GM21529 (cell line): ENCODE results near the gene CXCL11.
A peak's percentile ranks its signal among the peaks of the same experiment; 100 is the strongest.
"Not testable (repeated sequence)": the region's sequence is repeated elsewhere in the genome, so short reads cannot be mapped to it uniquely, and the experiment has no call there.

ENCODE experiments used
- ATAC-seq: cut with Tn5 transposase; IDR thresholded peaks from one replicate; pipeline ENCODE4 v1.9.1; 2021; ENCODE audit not compliant: unreplicated experiment

CXCL11 gene

GRCh38 chr4:76035799-76036380 is at the start of gene CXCL11:
Gene CXCL11, minus strand, starts transcription at chr4:76036070. Its CDS starts 83 bp downstream, at chr4:76035987.
- ATAC-seq = no peak

DNA sequence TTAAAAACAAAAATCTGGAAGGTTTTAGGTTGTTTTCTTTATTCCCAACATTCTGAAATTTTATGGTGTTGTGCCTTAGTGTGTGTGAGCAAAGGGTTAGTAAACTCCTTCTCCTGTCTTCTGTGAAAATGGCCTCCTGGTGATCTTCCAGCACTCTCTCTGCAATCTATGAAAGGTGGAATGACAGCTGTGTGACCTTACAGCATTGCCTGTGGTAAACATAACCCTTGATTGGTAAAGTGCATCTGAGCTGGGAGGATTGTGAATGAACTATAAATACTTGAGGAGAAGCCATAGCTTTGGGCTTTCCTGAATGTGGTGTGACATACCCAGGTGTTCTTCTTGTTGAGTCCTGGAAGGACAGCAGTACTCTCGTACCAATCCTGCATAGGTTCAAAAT is 48.7 kb upstream of the CXCL11 start:
- ATAC-seq = no peak

GRCh38 chr4:76083386-76083988 is 47.6 kb upstream of the CXCL11 start:
- no peak for ATAC-seq

DNA sequence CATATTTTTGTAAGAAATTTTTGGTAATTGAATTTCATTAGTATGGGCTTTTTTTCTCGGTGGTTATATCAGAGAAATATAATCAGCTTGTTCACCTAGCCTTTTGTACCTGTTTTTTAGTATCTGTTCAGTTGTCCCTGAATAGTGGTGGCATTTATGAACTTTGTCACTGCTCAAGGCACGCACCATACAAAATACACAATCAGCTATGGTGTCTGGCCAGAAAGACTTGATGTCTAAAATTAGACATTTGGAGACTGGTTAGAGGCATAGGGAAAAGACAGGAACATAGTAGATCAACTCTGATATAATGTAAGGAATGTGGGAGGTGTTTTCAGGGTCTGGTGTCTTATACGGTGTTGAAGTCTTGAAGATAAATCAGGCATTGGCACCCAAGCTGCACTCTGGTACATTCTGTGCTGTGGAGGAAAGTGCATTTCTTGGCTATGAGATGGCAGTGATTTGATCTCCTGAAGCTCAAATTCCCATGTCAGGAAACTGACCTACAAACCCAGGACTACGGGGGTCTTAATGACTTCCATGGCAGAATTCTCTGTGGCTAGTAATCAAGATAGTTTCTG is 42.3 kb upstream of the CXCL11 start:
- ATAC-seq = no peak

DNA sequence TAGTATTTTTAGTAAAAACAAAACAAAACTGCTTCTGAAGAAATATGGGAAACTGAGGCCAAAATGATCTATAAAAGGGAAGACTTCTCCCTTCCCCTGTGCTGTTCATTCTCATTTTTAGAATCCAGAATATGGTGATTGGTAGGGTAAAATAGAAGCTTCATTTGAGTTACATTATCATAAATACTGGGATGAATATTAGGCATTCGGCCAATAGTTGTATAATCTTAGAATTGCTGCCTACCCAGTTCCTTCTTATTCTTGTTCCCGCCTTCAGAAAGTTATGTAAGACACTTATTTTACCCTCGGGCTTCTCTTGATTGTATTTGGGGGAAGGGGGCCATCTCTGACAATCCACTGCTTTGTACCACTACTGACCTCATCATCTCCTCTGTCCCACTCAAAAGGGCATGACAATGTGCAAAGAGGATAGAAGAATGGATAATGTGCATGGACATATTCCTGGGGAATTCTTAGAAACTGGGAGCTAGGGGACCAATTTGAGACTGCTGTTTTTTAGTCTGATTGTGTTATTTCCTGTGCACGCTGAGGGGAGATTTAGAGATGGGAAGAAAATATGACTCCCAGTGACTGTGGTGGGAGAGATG is 39.2 kb upstream of the CXCL11 start:
- ATAC-seq = no peak

DNA sequence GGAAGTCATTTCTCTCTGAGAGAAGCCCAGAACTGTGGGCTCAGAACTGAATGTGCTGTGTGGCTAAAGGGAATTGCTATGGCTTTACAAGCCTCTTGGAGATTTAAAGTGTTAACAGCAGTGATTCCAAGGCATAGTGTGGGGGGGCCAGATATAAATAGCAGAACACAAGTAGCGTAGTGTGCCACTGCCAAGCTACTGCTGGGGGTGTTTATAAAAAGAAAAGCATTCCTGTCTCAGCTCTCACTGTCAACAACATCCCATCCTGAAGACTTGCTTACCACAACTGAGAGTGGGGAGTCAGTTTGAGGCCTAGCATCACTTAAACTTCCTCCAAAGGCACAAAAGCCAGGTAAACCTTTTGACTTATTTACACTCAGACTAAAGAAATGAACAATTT is 38.6 kb upstream of the CXCL11 start, which contains the start of gene ART3:
Gene ART3, plus strand, starts transcription at position 242 of the 400 bp plus-strand sequence. CDS start 1,181 bp downstream, outside the sequence.
- ATAC-seq = no peak

- no peak for ATAC-seq
Measured at GRCh38 chr4:76072760-76073159, 36.9 kb upstream of the CXCL11 start.

DNA sequence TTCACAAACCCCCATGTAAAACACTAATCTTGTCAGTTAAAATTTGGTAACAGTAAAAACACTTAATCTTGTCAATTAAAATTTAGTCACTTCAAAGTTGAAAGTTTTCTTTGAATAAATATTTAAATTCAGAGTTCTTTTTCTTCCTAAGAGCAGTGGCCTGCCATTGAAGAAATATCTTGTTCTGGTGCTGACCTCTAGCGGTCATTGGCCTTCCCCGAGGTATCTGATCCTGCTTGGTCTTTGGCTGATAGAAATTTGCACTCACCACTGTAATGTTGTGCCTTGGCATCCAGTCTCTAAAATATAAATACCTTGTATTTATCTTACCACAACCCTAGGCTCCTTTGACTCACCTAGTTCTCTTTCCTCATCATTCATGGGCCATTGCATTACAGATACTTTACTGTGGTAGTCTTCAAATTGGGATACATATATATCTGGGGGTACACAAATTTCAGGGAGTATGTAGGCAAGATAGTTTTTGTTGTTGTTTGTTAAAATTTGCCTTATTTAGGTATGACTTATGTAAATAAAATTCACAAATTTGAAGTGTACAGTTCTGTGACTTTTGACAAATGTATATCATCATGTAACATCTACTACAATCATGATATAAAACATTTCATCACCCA is 31.9 kb upstream of the CXCL11 start:
- peak; percentile 75 for ATAC-seq

- ATAC-seq = no peak
Measured at GRCh38 chr4:76066546-76066945, 30.7 kb upstream of the CXCL11 start.

GRCh38 chr4:76061982-76062381 is 26.1 kb upstream of the CXCL11 start:
- peak; percentile 65 for ATAC-seq

GRCh38 chr4:76061421-76061820 is 25.6 kb upstream of the CXCL11 start:
- ATAC-seq = no peak

- ATAC-seq = no peak
Measured at GRCh38 chr4:76060506-76060905, 24.6 kb upstream of the CXCL11 start.

- no peak for ATAC-seq
Measured at GRCh38 chr4:76059750-76060149, 23.9 kb upstream of the CXCL11 start.

DNA sequence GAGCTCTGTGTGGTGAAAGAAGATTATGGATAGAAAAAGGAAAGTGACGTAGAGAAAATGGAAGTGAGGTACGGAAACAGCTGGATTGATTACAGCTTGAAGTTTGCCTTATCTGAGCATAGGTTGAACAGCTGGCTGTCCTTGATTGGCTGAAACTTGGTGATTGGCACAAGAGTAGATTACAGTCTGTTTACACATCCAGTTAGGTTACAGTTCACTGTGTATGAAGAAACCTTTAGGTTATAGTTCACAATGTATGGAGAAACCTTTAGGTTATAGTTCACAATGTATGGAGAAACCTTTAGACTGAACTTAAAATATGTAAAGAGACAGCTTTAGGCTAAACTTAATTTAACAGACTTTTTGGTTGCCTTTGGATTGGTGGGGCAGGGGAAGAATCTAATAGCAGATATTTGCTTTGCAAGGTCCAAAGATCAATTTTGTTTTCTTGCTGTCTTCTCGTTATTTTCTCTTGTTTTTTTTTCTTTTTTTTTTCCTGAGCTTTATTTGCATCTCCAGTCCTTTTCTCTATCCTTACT is 23.1 kb upstream of the CXCL11 start:
- ATAC-seq = no peak

- peak; percentile 46 for ATAC-seq
Measured at GRCh38 chr4:76058302-76058701, 22.4 kb upstream of the CXCL11 start.

GRCh38 chr4:76055421-76055820 is 19.6 kb upstream of the CXCL11 start:
- ATAC-seq = no peak

DNA sequence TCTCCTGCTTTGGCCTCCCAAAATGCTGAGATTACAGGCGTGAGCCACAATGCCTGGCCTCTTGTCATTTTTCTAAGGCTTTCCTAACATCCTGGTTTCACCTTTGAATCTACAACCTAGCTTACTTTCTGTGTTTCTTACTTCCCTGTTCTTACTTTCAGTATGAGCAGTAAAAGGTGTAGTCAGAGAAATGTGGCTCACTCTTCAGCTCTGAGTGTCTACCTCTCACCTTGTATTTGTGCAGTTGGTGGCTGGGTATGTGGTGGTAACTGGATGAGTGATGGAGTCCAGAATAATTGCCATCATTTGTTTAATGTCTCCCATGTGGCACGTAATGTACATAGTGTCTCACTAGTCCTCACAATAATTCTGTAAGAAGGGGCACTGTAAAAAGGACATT is 19.1 kb upstream of the CXCL11 start:
- peak; percentile 96 for ATAC-seq

DNA sequence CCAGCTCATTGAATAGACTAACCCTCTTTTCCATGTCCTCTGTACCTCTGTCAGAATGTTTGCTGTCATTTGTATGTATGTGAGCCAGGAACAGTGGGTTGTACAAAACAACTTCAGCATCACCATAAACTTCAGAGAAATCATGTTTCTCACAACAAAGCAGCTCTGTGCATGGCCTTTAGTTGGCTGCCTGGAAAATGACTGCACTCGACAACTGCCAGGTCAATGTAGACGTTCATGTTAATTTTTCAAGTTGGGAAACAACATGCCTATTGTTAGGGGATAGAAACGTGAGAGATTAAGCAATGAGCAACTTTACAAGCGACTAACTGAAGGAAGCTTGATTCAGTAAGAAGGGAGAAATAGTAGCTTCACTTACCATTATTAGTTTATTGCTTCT is 17.9 kb upstream of the CXCL11 start:
- ATAC-seq = no peak

- ATAC-seq = not testable (repeated sequence)
Measured at GRCh38 chr4:76050560-76051050, 14.7 kb upstream of the CXCL11 start.

DNA sequence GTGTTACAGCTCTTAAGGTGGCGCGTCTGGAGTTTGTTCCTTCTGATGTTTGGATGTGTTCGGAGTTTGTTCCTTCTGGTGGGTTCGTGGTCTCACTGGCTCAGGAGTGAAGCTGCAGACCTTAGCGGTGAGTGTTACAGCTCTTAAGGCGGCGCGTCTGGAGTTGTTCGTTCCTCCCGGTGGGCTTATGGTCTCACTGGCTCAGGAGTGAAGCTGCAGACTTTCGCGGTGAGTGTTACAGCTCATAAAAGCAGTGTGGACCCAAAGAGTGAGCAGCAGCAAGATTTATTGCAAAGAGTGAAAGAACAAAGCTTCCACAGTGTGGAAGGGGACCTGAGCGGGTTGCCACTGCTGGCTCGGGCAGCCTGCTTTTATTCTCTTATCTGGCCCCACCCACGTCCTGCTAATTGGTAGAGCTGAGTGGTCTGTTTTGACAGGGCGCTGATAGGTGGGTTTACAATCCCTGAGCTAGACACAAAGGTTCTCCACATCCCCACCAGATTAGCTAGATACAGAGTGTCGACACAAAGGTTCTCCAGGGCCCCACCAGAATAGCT is 14.1 kb upstream of the CXCL11 start:
- not testable (repeated sequence) for ATAC-seq

GRCh38 chr4:76044686-76045085 is 8.8 kb upstream of the CXCL11 start:
- not testable (repeated sequence) for ATAC-seq
